HG03457 (cell line): ENCODE data around the gene NFYC.

ENCODE experiments used
- ATAC-seq: cut with Tn5 transposase; IDR thresholded peaks from one replicate; pipeline ENCODE4 v1.9.1; 2021; ENCODE audit warnings: moderate number of reproducible peaks; ENCODE audit not compliant: unreplicated experiment

Gene NFYC

GRCh38 chr1:40734882-40735628, 43.6 kb downstream of the NFYC start:
- ATAC-seq: no peak

GRCh38 chr1:40736085-40736531, 44.6 kb downstream of the NFYC start:
- no peak for ATAC-seq

- ATAC-seq: no peak
Observed at GRCh38 chr1:40738831-40739230, 47.3 kb downstream of the NFYC start.

- no peak for ATAC-seq
Observed at GRCh38 chr1:40739455-40740008, 48.0 kb downstream of the NFYC start.

GRCh38 chr1:40740039-40740996, 48.8 kb downstream of the NFYC start:
- ATAC-seq: no peak

- no peak for ATAC-seq
Observed at GRCh38 chr1:40740997-40741736, 49.7 kb downstream of the NFYC start.

- no peak for ATAC-seq
Observed at GRCh38 chr1:40742363-40743061, 51.0 kb downstream of the NFYC start.

GRCh38 chr1:40743452-40743851, 51.9 kb downstream of the NFYC start:
- ATAC-seq: no peak

- no peak for ATAC-seq
Observed at GRCh38 chr1:40743860-40744259, 52.4 kb downstream of the NFYC start.

GRCh38 chr1:40745176-40745575, 53.7 kb downstream of the NFYC start:
- no peak for ATAC-seq

GRCh38 chr1:40746344-40747090, 55.0 kb downstream of the NFYC start:
- ATAC-seq: no peak

GRCh38 chr1:40748841-40749718, 57.6 kb downstream of the NFYC start:
- no peak for ATAC-seq

GRCh38 chr1:40749817-40750216, 58.3 kb downstream of the NFYC start:
- no peak for ATAC-seq

GRCh38 chr1:40750451-40750908, 59.0 kb downstream of the NFYC start:
- no peak for ATAC-seq

- ATAC-seq: no peak
Observed at GRCh38 chr1:40751802-40752201, 60.3 kb downstream of the NFYC start.

- ATAC-seq: no peak
Observed at GRCh38 chr1:40753142-40753882, 61.8 kb downstream of the NFYC start.

GRCh38 chr1:40754201-40754600, 62.7 kb downstream of the NFYC start:
- ATAC-seq: no peak

- no peak for ATAC-seq
Observed at GRCh38 chr1:40755067-40755466, 63.6 kb downstream of the NFYC start.
